HFFc6 (cell line): ENCODE results near the gene EPS8L3. TPM values are rescaled to one million over a fixed set of nuclear protein-coding genes. Genes with fewer than 3 reads are reported as not detected.
"Not testable (repeated sequence)": the region's sequence is repeated elsewhere in the genome, so short reads cannot be mapped to it uniquely, and the experiment has no call there.

ENCODE experiments used
- DNase-seq: peaks from one replicate; pipeline ENCODE4 v3.0.0-alpha.2; 2018
- H3K27ac Mint-ChIP-seq: 2 replicates; pipeline ENCODE4 v1.8.0; 2020; ENCODE audit warnings: mild to moderate bottlenecking, mixed read lengths
- H3K27me3 Mint-ChIP-seq: 2 replicates; pipeline ENCODE4 v1.8.0; 2021; ENCODE audit warnings: mild to moderate bottlenecking, moderate library complexity, mixed read lengths; ENCODE audit not compliant: insufficient read depth
- H3K36me3 Mint-ChIP-seq: 2 replicates; pipeline ENCODE4 v1.8.0; 2021; ENCODE audit warnings: low read depth, mixed read lengths
- H3K4me1 Mint-ChIP-seq: 2 replicates; pipeline ENCODE4 v1.8.0; 2020; ENCODE audit warnings: low read depth, mixed read lengths
- H3K4me3 Mint-ChIP-seq: 2 replicates; pipeline ENCODE4 v1.8.0; 2020; ENCODE audit warnings: mild to moderate bottlenecking, moderate library complexity, mixed read lengths
- H3K9me3 Mint-ChIP-seq: 2 replicates; pipeline ENCODE4 v1.8.0; 2020; ENCODE audit warnings: mild to moderate bottlenecking, mixed read lengths
- total RNA-seq, 6 experiments: library from RNA; stranded (reverse); fragmentation: NEBNext Ultra II Directional; extraction: Animal tissue kit (Norgen Biotek cat#: 25700); gene quantifications; 2 replicates in 1 of 6; 3 replicates in 5 of 6; pipeline ENCODE4 v1.2.3, GENCODE V29; 2021
- TF ChIP-seq, protein P1 (sequence below): fragments of 200-600 bp; sonication (generic); IDR thresholded peaks from 2 replicates; pipeline ENCODE4 v1.5.0; 2021; ENCODE audit warnings: antibody characterized with exemption, mild to moderate bottlenecking

EPS8L3 gene
- total RNA-seq, 6 experiments from 2014 or later = not detected

DNA sequence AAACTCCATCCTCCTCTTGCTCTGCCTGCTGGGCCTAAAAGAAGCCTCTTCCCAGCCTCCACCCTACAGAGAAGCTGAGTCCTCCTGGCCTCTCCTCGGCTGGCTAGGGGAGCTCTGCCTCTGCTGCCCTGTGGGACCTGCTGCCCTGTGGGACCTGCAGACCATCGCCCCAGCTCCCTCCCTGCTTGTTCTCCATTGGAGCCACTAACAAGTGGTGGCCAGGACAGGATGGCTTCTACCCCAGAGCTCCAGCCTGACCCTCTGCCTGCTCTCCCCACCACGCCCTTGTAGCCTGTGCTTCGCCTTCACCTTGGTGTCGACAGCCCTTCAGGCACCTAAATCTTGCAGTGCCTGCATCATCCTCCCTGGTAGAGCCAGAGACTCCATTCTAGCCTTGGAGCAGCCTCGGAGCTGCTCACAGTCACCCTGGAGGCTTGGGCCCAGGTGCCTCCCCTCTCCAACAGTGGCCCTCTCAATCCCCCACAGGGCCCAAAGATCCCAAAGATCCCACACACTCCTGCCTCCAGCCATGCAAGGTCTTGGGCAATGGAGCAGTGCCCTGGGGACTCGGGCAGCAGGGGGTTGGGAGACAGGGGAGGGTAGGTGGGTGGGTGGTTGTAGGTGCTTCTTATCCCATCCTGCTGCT, 3.0 kb downstream of the EPS8L3 start:
- peaks cover 8% of the 10 kb centered on the region for H3K4me1 Mint-ChIP-seq
- H3K27ac Mint-ChIP-seq = no peak overlapping the region
- H3K36me3 Mint-ChIP-seq = no peaks in the 10 kb centered on the region
- TF ChIP-seq, protein P1, sequence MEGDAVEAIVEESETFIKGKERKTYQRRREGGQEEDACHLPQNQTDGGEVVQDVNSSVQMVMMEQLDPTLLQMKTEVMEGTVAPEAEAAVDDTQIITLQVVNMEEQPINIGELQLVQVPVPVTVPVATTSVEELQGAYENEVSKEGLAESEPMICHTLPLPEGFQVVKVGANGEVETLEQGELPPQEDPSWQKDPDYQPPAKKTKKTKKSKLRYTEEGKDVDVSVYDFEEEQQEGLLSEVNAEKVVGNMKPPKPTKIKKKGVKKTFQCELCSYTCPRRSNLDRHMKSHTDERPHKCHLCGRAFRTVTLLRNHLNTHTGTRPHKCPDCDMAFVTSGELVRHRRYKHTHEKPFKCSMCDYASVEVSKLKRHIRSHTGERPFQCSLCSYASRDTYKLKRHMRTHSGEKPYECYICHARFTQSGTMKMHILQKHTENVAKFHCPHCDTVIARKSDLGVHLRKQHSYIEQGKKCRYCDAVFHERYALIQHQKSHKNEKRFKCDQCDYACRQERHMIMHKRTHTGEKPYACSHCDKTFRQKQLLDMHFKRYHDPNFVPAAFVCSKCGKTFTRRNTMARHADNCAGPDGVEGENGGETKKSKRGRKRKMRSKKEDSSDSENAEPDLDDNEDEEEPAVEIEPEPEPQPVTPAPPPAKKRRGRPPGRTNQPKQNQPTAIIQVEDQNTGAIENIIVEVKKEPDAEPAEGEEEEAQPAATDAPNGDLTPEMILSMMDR = no peak
- DNase-seq = no peak
- H3K4me3 Mint-ChIP-seq = no peak overlapping the region
- H3K9me3 Mint-ChIP-seq = no peaks in the 10 kb centered on the region
- H3K27me3 Mint-ChIP-seq = peaks cover 4% of the 10 kb centered on the region

DNA sequence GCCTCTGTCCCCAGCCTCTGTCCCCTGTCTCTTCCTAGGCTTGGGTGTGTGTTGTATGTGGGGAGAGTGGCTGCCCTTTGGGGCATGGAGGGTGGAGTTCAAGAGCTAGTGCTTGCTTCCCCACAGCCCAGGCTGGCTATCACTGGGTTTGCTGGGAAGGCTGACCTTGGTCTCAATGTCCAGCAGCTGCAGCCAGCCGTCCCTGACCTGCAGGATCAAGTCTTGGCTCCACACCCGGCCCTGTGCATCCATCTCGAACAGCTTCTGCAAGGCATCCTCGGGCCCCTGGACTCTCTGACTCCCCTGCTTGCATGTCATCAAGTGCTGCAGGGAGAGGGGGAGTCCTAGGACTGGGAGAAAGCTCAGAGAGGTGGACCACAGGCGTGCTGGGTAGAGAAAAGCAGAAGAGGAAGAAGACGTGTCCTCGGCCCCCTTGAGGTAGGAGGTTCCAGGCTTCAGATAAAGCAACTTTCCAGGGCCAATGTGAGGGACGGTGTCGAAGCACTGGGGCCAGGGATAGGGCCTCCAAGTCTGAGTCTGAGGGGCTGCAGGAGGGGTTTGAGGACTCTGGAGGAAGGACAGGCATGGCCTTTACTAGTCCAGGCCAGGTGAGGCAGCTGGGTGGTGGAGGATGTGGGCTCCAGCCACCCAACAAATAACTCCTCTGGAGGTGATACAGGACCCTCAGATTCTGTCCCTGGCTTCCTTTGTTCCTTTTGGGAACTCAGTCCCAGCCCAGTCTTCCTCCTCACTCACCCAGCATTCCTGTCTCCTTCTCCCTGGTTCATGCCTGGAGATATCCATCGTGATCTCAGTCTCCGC, 4.0 kb downstream of the EPS8L3 start:
- H3K27me3 Mint-ChIP-seq = peaks cover 6% of the 10 kb centered on the region
- H3K36me3 Mint-ChIP-seq = no peaks in the 10 kb centered on the region

DNA sequence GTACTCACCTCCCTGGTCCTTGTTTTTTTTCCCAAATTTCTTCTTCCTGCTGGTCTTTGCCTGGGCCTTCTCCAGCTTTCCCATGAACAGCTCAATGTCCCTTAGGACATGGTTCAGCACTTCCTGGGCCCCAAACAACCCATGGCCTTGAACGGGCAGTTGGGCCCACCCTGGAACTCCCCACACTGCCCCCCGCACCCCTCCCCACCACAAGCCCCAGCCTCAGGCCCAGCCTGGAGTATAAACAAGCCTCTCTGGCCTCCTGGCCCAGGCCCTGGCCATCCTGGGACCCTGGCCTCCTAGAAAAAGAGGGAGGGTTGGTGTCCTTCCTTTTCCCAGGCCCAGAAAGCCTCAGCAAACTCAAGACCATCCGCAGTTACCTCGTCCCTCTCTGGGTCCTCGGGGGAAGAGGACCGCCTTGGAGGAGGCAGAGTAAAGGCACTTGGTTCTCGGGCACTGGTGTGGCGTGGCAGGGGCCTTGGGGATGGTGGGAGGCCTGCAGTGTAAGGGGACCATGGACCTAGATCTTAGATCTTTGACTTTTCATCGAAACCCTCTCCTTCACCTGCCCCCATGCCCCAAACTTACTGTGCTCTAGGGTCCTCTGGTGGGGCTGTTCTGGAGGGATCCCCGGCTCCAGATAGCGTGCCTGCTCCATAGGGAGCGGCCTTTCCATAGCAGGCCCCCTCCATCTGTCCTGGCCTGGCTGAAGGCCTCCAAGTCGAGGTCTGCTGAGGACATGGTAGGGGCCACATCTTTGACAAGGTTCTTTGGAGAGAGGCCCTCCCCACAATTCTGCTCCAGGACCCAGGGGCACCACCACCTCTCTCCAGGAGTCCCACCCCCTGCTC, 5.6 kb downstream of the EPS8L3 start:
- Mint-ChIP-seq H3K36me3 (no peaks in the 10 kb centered on the region), H3K4me3 (no peak overlapping the region), H3K4me1 (peaks cover 16% of the 10 kb centered on the region), H3K9me3 (no peaks in the 10 kb centered on the region), H3K27ac (no peak overlapping the region), H3K27me3 (peaks cover 8% of the 10 kb centered on the region)
- TF ChIP-seq, protein P1 = no peak
- no peak for DNase-seq

More for the DNA sequence above, 4.0 kb downstream of the EPS8L3 start:
- Mint-ChIP-seq H3K27ac (no peak overlapping the region), H3K9me3 (no peaks in the 10 kb centered on the region), H3K4me3 (no peak overlapping the region), H3K4me1 (peaks cover 8% of the 10 kb centered on the region)
- no peak for DNase-seq
- TF ChIP-seq, protein P1 = no peak

DNA sequence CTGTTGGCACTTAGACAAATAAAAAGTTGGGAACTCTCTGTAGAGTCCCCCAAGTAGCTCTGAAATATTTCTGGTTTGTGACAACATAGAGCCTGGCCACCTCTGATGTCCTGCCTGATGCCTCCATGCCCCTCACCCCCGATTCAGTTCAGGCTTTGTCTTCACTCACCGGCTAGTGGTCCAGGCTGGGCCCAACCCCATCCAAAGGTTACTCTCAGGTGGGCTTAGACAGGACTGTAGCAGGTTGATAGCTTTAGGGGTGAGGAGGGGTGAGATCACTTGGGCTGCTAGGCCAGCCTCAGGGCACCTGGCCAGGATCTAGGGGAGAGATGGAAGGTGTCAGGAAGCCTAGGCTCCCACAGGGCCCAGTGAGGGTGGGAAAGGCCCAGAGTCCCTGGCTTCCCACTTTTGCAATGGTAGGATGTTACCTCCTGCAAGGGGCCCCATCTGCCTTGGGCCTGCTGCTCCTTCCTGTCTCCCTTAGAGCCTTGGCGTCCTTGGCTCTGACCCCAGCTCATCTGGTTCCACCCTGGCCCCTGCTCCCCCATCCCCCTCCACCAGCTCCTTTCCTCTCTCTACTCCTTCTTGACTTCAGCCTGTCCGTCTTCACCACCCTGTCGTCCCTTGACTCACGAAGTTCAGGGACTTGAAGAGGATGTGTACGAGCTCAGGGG, 6.7 kb downstream of the EPS8L3 start:
- H3K27me3 Mint-ChIP-seq = peaks cover 17% of the 10 kb centered on the region
- DNase-seq = no peak
- TF ChIP-seq, protein P1 = no peak
- H3K27ac Mint-ChIP-seq = no peak overlapping the region
- no peaks in the 10 kb centered on the region for H3K9me3 Mint-ChIP-seq
- peaks cover 8% of the 10 kb centered on the region for H3K4me1 Mint-ChIP-seq
- no peaks in the 10 kb centered on the region for H3K36me3 Mint-ChIP-seq
- no peak overlapping the region for H3K4me3 Mint-ChIP-seq

DNA sequence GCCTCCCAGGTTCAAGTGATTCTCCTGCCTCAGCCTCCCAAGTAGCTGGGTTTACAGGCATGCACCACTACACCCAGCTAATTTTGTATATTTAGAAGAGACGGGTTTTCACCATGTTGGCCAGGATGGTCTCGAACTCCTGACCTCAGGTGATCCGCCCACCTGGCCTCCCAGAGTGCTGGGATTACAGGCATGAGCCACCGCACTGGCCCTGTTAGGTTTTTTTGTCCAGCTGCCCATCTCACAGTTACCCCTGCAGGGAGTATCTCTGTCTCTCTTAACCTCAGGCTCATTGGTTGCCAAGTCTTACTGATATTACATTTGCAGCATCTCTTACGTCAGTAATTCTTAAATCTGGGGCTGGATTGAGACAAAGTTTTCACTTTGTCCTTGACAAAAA, 7.4 kb downstream of the EPS8L3 start:
- not testable (repeated sequence) for H3K36me3 Mint-ChIP-seq, DNase-seq, H3K27ac Mint-ChIP-seq, H3K4me3 Mint-ChIP-seq, H3K9me3 Mint-ChIP-seq, H3K4me1 Mint-ChIP-seq
- H3K27me3 Mint-ChIP-seq = peaks cover 22% of the 10 kb centered on the region
